ENCODE data around the gene CFAP57. TPM values are rescaled to one million over a fixed set of nuclear protein-coding genes. Genes with fewer than 3 reads are reported as not detected.

CFAP57 gene
- total and polyA plus RNA-seq, 2 of the 13 experiments (the other 11 are each of a cell fraction or from before 2014, with no cell fraction given) = 0.01 TPM; not detected in 1

DNA sequence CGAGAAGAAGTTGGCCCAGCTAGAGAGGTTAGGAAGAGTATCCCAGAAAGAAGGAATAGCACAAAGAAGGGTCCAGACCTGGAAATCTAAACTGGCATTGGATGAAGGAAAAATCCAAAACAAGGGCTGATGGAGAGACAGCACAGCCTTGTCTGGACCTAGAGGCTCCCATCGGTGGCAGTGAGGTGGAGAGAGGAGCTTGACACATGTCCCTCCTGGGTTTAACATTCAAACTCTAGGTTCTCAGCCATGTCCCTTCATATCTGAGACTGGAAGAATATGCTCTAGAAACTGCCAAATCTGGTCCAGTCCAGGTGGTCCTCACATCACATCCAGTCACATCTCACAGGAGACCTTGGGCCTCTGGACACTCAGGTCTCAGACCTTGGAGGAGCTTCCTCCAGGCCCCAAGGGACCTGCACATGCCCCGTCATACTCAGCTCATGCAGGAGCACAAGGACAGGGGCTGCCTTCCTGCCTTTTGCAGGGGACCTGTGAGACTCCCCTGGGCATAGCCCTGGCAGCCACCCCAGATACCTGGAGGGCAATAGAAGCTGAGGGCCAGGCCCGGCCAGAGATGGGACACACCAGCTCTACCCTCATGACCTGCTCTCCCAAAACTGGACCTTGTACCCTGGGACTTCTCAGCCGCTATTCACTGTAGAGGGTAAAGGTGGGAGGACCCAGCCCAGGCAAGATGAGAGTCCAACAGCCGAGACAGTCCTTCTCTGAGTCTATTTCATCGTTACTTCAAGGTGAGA, 105.2 kb downstream of the CFAP57 start (continued):
- TF ChIP-seq ZNF207 (IDR thresholded peaks at IDR 0.05; ENCODE audit: borderline replicate concordance) (no peak), SALL1 (CRISPR knock-in tag; IDR thresholded peaks at IDR 0.05) (peak; percentile 62), ZNF484 (CRISPR knock-in tag; IDR thresholded peaks at IDR 0.05; ENCODE audit: borderline replicate concordance, low read depth) (no peak), ZFP62 (CRISPR knock-in tag; IDR thresholded peaks at IDR 0.05) (no peak), ZNF253 (CRISPR knock-in tag; IDR thresholded peaks at IDR 0.05; ENCODE audit: borderline replicate concordance) (no peak), ZMYM4 (CRISPR knock-in tag; IDR thresholded peaks at IDR 0.05) (0 out of 2 replicates have a peak, but pooled peaks have one; percentile 18), ERF (CRISPR knock-in tag; IDR thresholded peaks at IDR 0.05) (no peak), ZNF501 (CRISPR knock-in tag; IDR thresholded peaks at IDR 0.05) (no peak), CBX1 (IDR thresholded peaks at IDR 0.05; ENCODE audit: low read depth) (no peak), ZMAT3 (CRISPR knock-in tag; conservative IDR thresholded peaks at IDR 0.05) (0 out of 2 replicates have a peak, but pooled peaks have one; percentile 22)
- TF ChIP-seq, protein P1, sequence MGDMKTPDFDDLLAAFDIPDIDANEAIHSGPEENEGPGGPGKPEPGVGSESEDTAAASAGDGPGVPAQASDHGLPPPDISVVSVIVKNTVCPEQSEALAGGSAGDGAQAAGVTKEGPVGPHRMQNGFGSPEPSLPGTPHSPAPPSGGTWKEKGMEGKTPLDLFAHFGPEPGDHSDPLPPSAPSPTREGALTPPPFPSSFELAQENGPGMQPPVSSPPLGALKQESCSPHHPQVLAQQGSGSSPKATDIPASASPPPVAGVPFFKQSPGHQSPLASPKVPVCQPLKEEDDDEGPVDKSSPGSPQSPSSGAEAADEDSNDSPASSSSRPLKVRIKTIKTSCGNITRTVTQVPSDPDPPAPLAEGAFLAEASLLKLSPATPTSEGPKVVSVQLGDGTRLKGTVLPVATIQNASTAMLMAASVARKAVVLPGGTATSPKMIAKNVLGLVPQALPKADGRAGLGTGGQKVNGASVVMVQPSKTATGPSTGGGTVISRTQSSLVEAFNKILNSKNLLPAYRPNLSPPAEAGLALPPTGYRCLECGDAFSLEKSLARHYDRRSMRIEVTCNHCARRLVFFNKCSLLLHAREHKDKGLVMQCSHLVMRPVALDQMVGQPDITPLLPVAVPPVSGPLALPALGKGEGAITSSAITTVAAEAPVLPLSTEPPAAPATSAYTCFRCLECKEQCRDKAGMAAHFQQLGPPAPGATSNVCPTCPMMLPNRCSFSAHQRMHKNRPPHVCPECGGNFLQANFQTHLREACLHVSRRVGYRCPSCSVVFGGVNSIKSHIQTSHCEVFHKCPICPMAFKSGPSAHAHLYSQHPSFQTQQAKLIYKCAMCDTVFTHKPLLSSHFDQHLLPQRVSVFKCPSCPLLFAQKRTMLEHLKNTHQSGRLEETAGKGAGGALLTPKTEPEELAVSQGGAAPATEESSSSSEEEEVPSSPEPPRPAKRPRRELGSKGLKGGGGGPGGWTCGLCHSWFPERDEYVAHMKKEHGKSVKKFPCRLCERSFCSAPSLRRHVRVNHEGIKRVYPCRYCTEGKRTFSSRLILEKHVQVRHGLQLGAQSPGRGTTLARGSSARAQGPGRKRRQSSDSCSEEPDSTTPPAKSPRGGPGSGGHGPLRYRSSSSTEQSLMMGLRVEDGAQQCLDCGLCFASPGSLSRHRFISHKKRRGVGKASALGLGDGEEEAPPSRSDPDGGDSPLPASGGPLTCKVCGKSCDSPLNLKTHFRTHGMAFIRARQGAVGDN (CRISPR knock-in tag; IDR thresholded peaks at IDR 0.05) = peak; percentile 42; the same call in 1 of the 2 replicates
- TF ChIP-seq, protein P2, sequence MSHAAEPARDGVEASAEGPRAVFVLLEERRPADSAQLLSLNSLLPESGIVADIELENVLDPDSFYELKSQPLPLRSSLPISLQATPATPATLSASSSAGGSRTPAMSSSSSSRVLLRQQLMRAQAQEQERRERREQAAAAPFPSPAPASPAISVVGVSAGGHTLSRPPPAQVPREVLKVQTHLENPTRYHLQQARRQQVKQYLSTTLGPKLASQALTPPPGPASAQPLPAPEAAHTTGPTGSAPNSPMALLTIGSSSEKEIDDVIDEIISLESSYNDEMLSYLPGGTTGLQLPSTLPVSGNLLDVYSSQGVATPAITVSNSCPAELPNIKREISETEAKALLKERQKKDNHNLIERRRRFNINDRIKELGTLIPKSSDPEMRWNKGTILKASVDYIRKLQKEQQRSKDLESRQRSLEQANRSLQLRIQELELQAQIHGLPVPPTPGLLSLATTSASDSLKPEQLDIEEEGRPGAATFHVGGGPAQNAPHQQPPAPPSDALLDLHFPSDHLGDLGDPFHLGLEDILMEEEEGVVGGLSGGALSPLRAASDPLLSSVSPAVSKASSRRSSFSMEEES (CRISPR knock-in tag; IDR thresholded peaks at IDR 0.05) = peak; percentile 0; the same call in 1 of the 2 replicates
